ENCODE data around the gene THUMPD2. TPM values are rescaled to one million over a fixed set of nuclear protein-coding genes. Genes with fewer than 3 reads are reported as not detected.

THUMPD2 gene
- total and polyA plus RNA-seq, 7 experiments from 2014 or later = 5.1 to 13.4 (median 7.9) TPM

- H3K27ac Mint-ChIP-seq = no peak overlapping the region
- POLR2A ChIA-PET = no interaction called here
- no peaks in the 10 kb centered on the region for H3K4me1 Mint-ChIP-seq
- intact Hi-C loops (cut with micrococcal nuclease) = no loop called here
- H3K27me3 Mint-ChIP-seq = peaks cover 18 to 31% (median 23%) of the 10 kb centered on the region in 5 donors
- DNase-seq (no peak), ATAC-seq (no peak)
- H3K4me3 ChIP-seq (ENCODE audit: low read length) = no peak overlapping the region
- H3K36me3 Mint-ChIP-seq = peaks cover 0 to 19% (median 3%) of the 10 kb centered on the region in 5 donors
- H3K36me3 ChIP-seq (ENCODE audit: control insufficient read depth in 2 of 3, insufficient read depth in 3 of 3, low read length in 3 of 3) = no peaks in the 10 kb centered on the region
- H3K27me3 ChIP-seq (ENCODE audit: control insufficient read depth in 2 of 2, insufficient read depth in 2 of 2, low read length in 2 of 2) = no peaks in the 10 kb centered on the region
- CTCF ChIA-PET = no interaction called here
- no peak overlapping the region for H3K27ac ChIP-seq (ENCODE audit: low read depth, low read length)
- no peak overlapping the region for H3K4me3 Mint-ChIP-seq
- no peaks in the 10 kb centered on the region for H3K4me1 ChIP-seq (ENCODE audit: control insufficient read depth in 2 of 2, insufficient read depth in 2 of 2, low read length in 2 of 2)
- peaks cover 6 to 34% (median 12%) of the 10 kb centered on the region in 11 donors for H3K9me3 Mint-ChIP-seq
- H3K9me3 ChIP-seq (ENCODE audit: control insufficient read depth in 2 of 3, low read length in 3 of 3) = peaks cover 0 to 16% (median 3%) of the 10 kb centered on the region in 3 experiments
Observed at GRCh38 chr2:39705638-39706037, 73.4 kb downstream of the THUMPD2 start.

- intact Hi-C loops (cut with micrococcal nuclease) = no loop called here
- no peaks in the 10 kb centered on the region for H3K27me3 ChIP-seq (ENCODE audit: control insufficient read depth in 2 of 2, insufficient read depth in 2 of 2, low read length in 2 of 2)
- no peaks in the 10 kb centered on the region for H3K36me3 ChIP-seq (ENCODE audit: control insufficient read depth in 2 of 3, insufficient read depth in 3 of 3, low read length in 3 of 3)
- Mint-ChIP-seq H3K36me3 (peaks cover 0 to 19% (median 3%) of the 10 kb centered on the region in 5 donors), H3K27me3 (peaks cover 20 to 29% (median 24%) of the 10 kb centered on the region in 5 donors), H3K9me3 (peaks cover 7 to 42% (median 12%) of the 10 kb centered on the region in 11 donors), H3K27ac (no peak overlapping the region), H3K4me1 (no peaks in the 10 kb centered on the region), H3K4me3 (no peak overlapping the region)
- ChIA-PET CTCF (no interaction called here), POLR2A (no interaction called here)
- peaks cover 0 to 19% (median 3%) of the 10 kb centered on the region in 3 experiments for H3K9me3 ChIP-seq (ENCODE audit: control insufficient read depth in 2 of 3, low read length in 3 of 3)
- no peaks in the 10 kb centered on the region for H3K4me1 ChIP-seq (ENCODE audit: control insufficient read depth in 2 of 2, insufficient read depth in 2 of 2, low read length in 2 of 2)
- DNase-seq = no peak
- no peak overlapping the region for H3K4me3 ChIP-seq (ENCODE audit: low read length)
- no peak for ATAC-seq
- H3K27ac ChIP-seq (ENCODE audit: low read depth, low read length) = no peak overlapping the region
Observed at GRCh38 chr2:39704540-39704939, 74.5 kb downstream of the THUMPD2 start.

GRCh38 chr2:39703181-39703872 lies 75.7 kb downstream of the THUMPD2 start:
- Histone ChIP-seq H3K27me3 (ENCODE audit: control insufficient read depth in 2 of 2, insufficient read depth in 2 of 2, low read length in 2 of 2) (no peaks in the 10 kb centered on the region), H3K27ac (ENCODE audit: low read depth, low read length) (no peak overlapping the region), H3K36me3 (ENCODE audit: control insufficient read depth in 2 of 3, insufficient read depth in 3 of 3, low read length in 3 of 3) (no peaks in the 10 kb centered on the region), H3K4me1 (ENCODE audit: control insufficient read depth in 2 of 2, insufficient read depth in 2 of 2, low read length in 2 of 2) (no peaks in the 10 kb centered on the region), H3K4me3 (ENCODE audit: low read length) (no peak overlapping the region), H3K9me3 (ENCODE audit: control insufficient read depth in 2 of 3, low read length in 3 of 3) (peaks cover 0 to 19% (median 3%) of the 10 kb centered on the region in 3 experiments)
- Mint-ChIP-seq H3K4me3 (no peak overlapping the region), H3K27ac (no peak overlapping the region), H3K4me1 (no peaks in the 10 kb centered on the region), H3K9me3 (peaks cover 7 to 42% (median 12%) of the 10 kb centered on the region in 11 donors), H3K36me3 (peaks cover 0 to 19% (median 3%) of the 10 kb centered on the region in 5 donors), H3K27me3 (peaks cover 17 to 30% (median 28%) of the 10 kb centered on the region in 5 donors)
- POLR2A ChIA-PET = no interaction called here
- CTCF ChIA-PET = no interaction called here
- intact Hi-C loops (cut with micrococcal nuclease) = no loop called here
- ATAC-seq (no peak), DNase-seq (no peak)

- POLR2A ChIA-PET = no interaction called here
Observed at GRCh38 chr2:39701137-39701536, 77.9 kb downstream of the THUMPD2 start.

GRCh38 chr2:39697454-39697853 lies 81.6 kb downstream of the THUMPD2 start:
- intact Hi-C loops (cut with micrococcal nuclease) = no loop called here
- Mint-ChIP-seq H3K27ac (no peak overlapping the region), H3K36me3 (peaks cover 0 to 12% (median 0%) of the 10 kb centered on the region in 5 donors), H3K4me3 (no peak overlapping the region), H3K9me3 (peaks cover 3 to 27% (median 12%) of the 10 kb centered on the region in 11 donors), H3K27me3 (peaks cover 10 to 29% (median 14%) of the 10 kb centered on the region in 5 donors), H3K4me1 (no peaks in the 10 kb centered on the region)
- CTCF ChIA-PET = no interaction called here
- no peaks in the 10 kb centered on the region for H3K27me3 ChIP-seq (ENCODE audit: control insufficient read depth in 2 of 2, insufficient read depth in 2 of 2, low read length in 2 of 2)
- POLR2A ChIA-PET = no interaction called here
- DNase-seq (no peak), ATAC-seq (no peak)
- no peak overlapping the region for H3K27ac ChIP-seq (ENCODE audit: low read depth, low read length)
- H3K4me1 ChIP-seq (ENCODE audit: control insufficient read depth in 2 of 2, insufficient read depth in 2 of 2, low read length in 2 of 2) = no peaks in the 10 kb centered on the region
- H3K36me3 ChIP-seq (ENCODE audit: control insufficient read depth in 2 of 3, insufficient read depth in 3 of 3, low read length in 3 of 3) = no peaks in the 10 kb centered on the region
- H3K4me3 ChIP-seq (ENCODE audit: low read length) = no peak overlapping the region
- peaks cover 0 to 19% (median 3%) of the 10 kb centered on the region in 3 experiments for H3K9me3 ChIP-seq (ENCODE audit: control insufficient read depth in 2 of 3, low read length in 3 of 3)

More at GRCh38 chr2:39701137-39701536, 77.9 kb downstream of the THUMPD2 start:
- Histone ChIP-seq H3K9me3 (ENCODE audit: control insufficient read depth in 2 of 3, low read length in 3 of 3) (peaks cover 0 to 19% (median 3%) of the 10 kb centered on the region in 3 experiments), H3K4me3 (ENCODE audit: low read length) (no peak overlapping the region), H3K27me3 (ENCODE audit: control insufficient read depth in 2 of 2, insufficient read depth in 2 of 2, low read length in 2 of 2) (no peaks in the 10 kb centered on the region), H3K4me1 (ENCODE audit: control insufficient read depth in 2 of 2, insufficient read depth in 2 of 2, low read length in 2 of 2) (no peaks in the 10 kb centered on the region), H3K27ac (ENCODE audit: low read depth, low read length) (no peak overlapping the region), H3K36me3 (ENCODE audit: control insufficient read depth in 2 of 3, insufficient read depth in 3 of 3, low read length in 3 of 3) (no peaks in the 10 kb centered on the region)
- Mint-ChIP-seq H3K36me3 (peaks cover 0 to 15% (median 0%) of the 10 kb centered on the region in 5 donors), H3K27ac (no peak overlapping the region), H3K4me1 (no peaks in the 10 kb centered on the region), H3K9me3 (peaks cover 3 to 42% (median 12%) of the 10 kb centered on the region in 11 donors), H3K27me3 (peaks cover 9 to 33% (median 19%) of the 10 kb centered on the region in 5 donors), H3K4me3 (no peak overlapping the region)
- no peak for DNase-seq
- ATAC-seq = no peak
- CTCF ChIA-PET = no interaction called here
- intact Hi-C loops (cut with micrococcal nuclease) = no loop called here

- ATAC-seq (no peak), DNase-seq (no peak)
- Histone ChIP-seq H3K27me3 (ENCODE audit: control insufficient read depth in 2 of 2, insufficient read depth in 2 of 2, low read length in 2 of 2) (no peaks in the 10 kb centered on the region), H3K36me3 (ENCODE audit: control insufficient read depth in 2 of 3, insufficient read depth in 3 of 3, low read length in 3 of 3) (no peaks in the 10 kb centered on the region), H3K27ac (ENCODE audit: low read depth, low read length) (no peak overlapping the region), H3K4me3 (ENCODE audit: low read length) (no peak overlapping the region), H3K9me3 (ENCODE audit: control insufficient read depth in 2 of 3, low read length in 3 of 3) (peaks cover 0 to 14% (median 3%) of the 10 kb centered on the region in 3 experiments), H3K4me1 (ENCODE audit: control insufficient read depth in 2 of 2, insufficient read depth in 2 of 2, low read length in 2 of 2) (no peaks in the 10 kb centered on the region)
- Mint-ChIP-seq H3K36me3 (peaks cover 0 to 7% (median 0%) of the 10 kb centered on the region in 5 donors), H3K4me3 (no peak overlapping the region), H3K27me3 (peaks cover 10 to 29% (median 18%) of the 10 kb centered on the region in 5 donors), H3K4me1 (no peaks in the 10 kb centered on the region), H3K9me3 (peaks cover 0 to 21% (median 12%) of the 10 kb centered on the region in 11 donors), H3K27ac (no peak overlapping the region)
- ChIA-PET POLR2A (no interaction called here), CTCF (no interaction called here)
- intact Hi-C loops (cut with micrococcal nuclease) = no loop called here
Observed at GRCh38 chr2:39696838-39697237, 82.2 kb downstream of the THUMPD2 start.

GRCh38 chr2:39696101-39696553 lies 82.9 kb downstream of the THUMPD2 start:
- Mint-ChIP-seq H3K4me3 (no peak overlapping the region), H3K36me3 (no peaks in the 10 kb centered on the region), H3K4me1 (no peaks in the 10 kb centered on the region), H3K9me3 (peaks cover 0 to 18% (median 10%) of the 10 kb centered on the region in 11 donors), H3K27me3 (peaks cover 10 to 24% (median 12%) of the 10 kb centered on the region in 5 donors), H3K27ac (no peak overlapping the region)
- H3K27ac ChIP-seq (ENCODE audit: low read depth, low read length) = no peak overlapping the region
- no peaks in the 10 kb centered on the region for H3K4me1 ChIP-seq (ENCODE audit: control insufficient read depth in 2 of 2, insufficient read depth in 2 of 2, low read length in 2 of 2)
- H3K4me3 ChIP-seq (ENCODE audit: low read length) = no peak overlapping the region
- peaks cover 0 to 7% (median 3%) of the 10 kb centered on the region in 3 experiments for H3K9me3 ChIP-seq (ENCODE audit: control insufficient read depth in 2 of 3, low read length in 3 of 3)
- no peaks in the 10 kb centered on the region for H3K27me3 ChIP-seq (ENCODE audit: control insufficient read depth in 2 of 2, insufficient read depth in 2 of 2, low read length in 2 of 2)
- intact Hi-C loops (cut with micrococcal nuclease) = no loop called here
- ChIA-PET POLR2A (no interaction called here), CTCF (no interaction called here)
- no peak for ATAC-seq
- H3K36me3 ChIP-seq (ENCODE audit: control insufficient read depth in 2 of 3, insufficient read depth in 3 of 3, low read length in 3 of 3) = no peaks in the 10 kb centered on the region
- no peak for DNase-seq
